OCI-LY3 (cell line): Measurements from ENCODE around the gene PLPPR1.

Source experiments
- CTCF ChIP-seq: fragments of 200-600, 300-600 bp; sonication (generic); IDR thresholded peaks from 2 replicates; pipeline ENCODE4 v1.5.1; 2014; ENCODE audit warnings: antibody characterized with exemption, low read length, low read depth
- EZH2phosphoT487 ChIP-seq: fragments of 200-600 bp; shearing (Covaris generic); IDR thresholded peaks from 2 replicates; pipeline ENCODE4 v1.6.1; 2018; ENCODE audit warnings: antibody characterized with exemption, mixed run types, low read depth

DNA sequence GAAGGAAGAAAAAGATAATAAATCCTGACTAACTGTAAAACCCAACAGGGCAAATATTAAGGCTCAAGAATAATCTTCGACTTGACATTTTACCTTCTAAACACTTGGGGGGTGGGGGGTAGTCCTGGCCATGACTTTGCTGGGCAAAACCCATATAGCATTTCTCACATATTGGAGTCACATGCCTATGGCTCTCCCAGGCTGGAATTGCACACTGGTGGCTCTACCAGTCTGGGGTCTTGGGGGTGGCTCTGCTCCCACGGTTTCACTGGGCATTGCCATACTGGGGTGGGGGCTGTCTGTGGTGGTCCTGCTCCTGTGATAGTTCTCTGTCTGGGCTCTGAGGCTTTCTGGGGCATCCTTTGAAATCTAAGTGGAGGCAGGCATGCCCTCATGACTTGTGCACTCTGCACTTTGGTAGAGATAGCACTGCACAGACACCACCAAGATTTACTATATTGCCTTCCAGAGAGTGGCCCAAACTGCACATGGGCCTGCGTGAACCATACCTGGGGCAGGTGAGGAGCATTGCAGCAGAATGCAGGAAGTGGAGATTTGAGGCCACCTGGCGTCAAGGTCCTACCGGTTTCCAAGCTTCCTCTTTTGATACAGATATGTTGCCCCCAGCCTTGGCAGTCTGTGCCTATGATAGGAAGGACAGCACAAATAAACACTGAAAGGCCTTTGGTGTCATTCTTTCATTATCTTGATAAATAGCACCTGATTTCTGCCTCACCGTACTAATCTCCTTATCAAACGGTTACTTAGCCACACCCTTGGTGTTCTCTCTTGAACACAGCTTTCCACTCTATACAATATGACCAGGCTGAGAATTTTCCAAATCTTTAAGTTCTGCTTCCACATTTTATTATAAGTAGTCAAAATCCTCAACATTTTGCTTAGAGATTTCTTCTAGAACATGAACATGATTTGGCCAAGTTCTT, 326.5 kb downstream of the PLPPR1 start:
- no peak for TF ChIP-seq CTCF
- TF ChIP-seq EZH2phosphoT487 = no peak
